BLaER1 (cell line): Measurements from ENCODE around the gene YWHAG.

Source experiments
- H3K27ac ChIP-seq: shearing (Covaris generic); formaldehyde crosslinking; 2 replicates; pipeline ENCODE4 v1.8.1; 2022
- H3K27me3 ChIP-seq: shearing (Covaris generic); formaldehyde crosslinking; 2 replicates; pipeline ENCODE4 v1.8.1; 2022
- H3K36me3 ChIP-seq: shearing (Covaris generic); formaldehyde crosslinking; 2 replicates; pipeline ENCODE4 v1.8.1; 2022
- H3K4me1 ChIP-seq: shearing (Covaris generic); formaldehyde crosslinking; 2 replicates; pipeline ENCODE4 v1.8.1; 2022
- H3K4me2 ChIP-seq: shearing (Covaris generic); formaldehyde crosslinking; 2 replicates; pipeline ENCODE4 v1.8.1; 2022
- H3K4me3 ChIP-seq: shearing (Covaris generic); formaldehyde crosslinking; 2 replicates; pipeline ENCODE4 v1.8.1; 2022
- H3K9ac ChIP-seq: shearing (Covaris generic); formaldehyde crosslinking; 2 replicates; pipeline ENCODE4 v1.8.1; 2022
- H3K9me3 ChIP-seq: shearing (Covaris generic); formaldehyde crosslinking; 2 replicates; pipeline ENCODE4 v1.8.1; 2022
- H4K20me1 ChIP-seq: shearing (Covaris generic); formaldehyde crosslinking; 2 replicates; pipeline ENCODE4 v1.8.1; 2022
- Cebpa-rat ChIP-seq: shearing (Covaris generic); IDR thresholded peaks from 2 replicates; pipeline ENCODE4 v1.8.1; 2022

YWHAG gene

DNA sequence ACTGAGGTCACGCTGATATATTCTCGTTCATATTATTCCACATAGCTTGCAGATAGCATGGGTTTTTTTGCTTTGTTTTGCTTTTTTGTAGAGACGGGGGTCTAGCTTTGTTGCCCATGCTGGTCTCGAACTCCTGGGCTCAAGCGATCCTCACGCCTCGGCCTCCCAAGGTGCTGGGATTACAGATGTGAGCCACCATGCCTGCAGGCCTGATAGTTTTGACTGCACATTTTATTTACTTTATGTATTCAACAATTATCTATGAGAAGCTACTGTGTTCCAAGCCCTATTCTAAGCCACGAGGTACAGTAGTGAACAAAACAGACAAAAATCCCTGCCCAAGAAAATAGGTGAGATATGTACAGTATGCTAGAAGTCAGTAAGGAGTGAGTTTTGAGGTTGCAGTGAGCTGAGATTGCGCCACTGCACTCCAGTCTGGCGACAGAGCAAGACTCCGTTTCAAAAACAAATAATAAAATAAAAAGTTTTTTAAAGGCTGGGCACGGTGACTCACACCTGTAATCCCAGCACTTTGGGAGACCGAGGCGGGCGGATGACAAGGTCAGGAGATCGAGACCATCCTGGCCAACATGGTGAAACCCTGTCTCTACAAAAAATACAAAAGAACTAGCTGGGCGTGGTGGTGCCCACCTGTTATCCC, 1.3 kb upstream of the YWHAG start:
- peaks cover 36% of the 10 kb centered on the region for H4K20me1 ChIP-seq
- H3K27ac ChIP-seq, result peak overlapping the region; percentile 98
- H3K4me1 ChIP-seq, result peaks cover 48% of the 10 kb centered on the region
- H3K27me3 ChIP-seq, result no peaks in the 10 kb centered on the region
- peaks cover 5% of the 10 kb centered on the region; the same call in 1 of the 2 replicates for H3K9me3 ChIP-seq
- TF ChIP-seq Cebpa-rat, result no peak
- peak overlapping the region; percentile 99 for H3K9ac ChIP-seq
- peak overlapping the region; percentile 92 for H3K4me3 ChIP-seq
- peak overlapping the region; percentile 88 for H3K4me2 ChIP-seq
- H3K36me3 ChIP-seq, result peaks cover 20% of the 10 kb centered on the region

DNA sequence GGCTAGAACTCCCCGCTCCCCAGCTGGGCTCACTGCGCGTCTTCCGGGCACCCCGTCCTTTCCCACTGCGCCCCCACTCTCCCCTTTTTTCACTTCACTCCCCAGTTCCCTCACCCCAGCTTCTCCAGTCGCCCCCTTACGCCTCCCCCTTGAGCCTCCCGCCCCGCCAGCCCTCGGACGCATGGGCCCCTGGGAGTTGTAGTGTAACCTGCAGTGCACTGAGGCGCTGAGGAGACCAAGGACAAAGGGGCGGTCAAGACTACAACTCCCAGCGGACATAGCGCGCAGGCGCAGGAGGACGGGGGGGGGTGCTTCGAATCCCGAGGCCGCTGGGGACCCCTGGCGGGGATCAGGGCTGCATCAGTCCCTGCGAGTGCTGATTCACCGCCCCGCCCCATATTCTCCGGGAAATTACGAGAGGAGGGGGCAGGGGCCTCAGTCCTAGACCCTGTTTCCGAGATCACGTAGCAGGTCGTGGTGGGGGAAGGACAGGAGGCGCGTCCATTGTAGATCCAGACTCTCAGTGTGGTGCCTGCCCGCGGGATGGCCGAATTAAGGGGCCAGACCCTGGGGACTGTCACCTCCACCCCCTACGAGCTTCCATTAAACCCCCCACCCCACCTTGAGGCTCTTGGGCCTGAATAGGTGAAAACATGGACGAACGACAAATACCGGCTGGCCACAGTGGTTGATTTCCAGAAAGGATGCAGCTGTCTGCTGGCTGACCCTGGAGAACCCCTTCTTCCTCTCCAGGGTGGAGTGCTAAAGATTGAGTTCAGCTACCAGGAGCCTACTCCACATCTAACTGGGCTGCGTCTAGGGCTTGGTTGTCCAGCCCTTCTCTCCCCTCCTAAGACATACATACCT, 553 bp upstream of the YWHAG start:
- Histone ChIP-seq H3K9ac (peak overlapping the region; percentile 99), H3K4me2 (peak overlapping the region; percentile 88), H3K4me3 (peak overlapping the region; percentile 92), H3K36me3 (peaks cover 27% of the 10 kb centered on the region), H3K9me3 (peaks cover 10% of the 10 kb centered on the region; the same call in 1 of the 2 replicates), H4K20me1 (peaks cover 43% of the 10 kb centered on the region), H3K27ac (peak overlapping the region; percentile 98), H3K4me1 (peaks cover 48% of the 10 kb centered on the region), H3K27me3 (no peaks in the 10 kb centered on the region)
- no peak for TF ChIP-seq Cebpa-rat

DNA sequence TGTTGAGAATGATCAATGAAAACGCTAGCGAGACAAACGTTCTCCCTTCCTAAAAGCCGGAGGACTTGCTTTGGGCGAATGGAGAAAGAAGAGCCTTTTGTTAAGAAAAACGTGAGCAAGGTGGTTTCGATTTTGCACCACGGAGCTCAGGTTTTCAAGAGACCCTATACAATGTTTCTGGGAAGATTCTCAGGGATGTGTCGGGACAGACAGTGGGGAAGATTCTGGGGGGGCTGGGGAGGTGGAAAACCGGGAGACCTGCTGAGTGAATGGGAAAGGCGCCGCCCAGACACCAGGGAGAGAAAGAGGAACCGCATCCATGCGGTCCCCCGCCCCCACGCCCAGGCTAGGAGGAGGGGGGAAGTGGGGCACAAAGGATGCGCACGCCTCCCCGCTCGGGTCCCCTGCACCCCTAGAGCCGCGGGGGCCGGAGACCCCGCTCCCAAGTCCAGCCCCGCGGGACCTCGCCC, 745 bp downstream of the YWHAG start:
- Histone ChIP-seq H3K27ac (peak overlapping the region; percentile 98), H3K4me3 (peak overlapping the region; percentile 92), H3K4me2 (peak overlapping the region; percentile 83; the same call in 1 of the 2 replicates), H4K20me1 (peaks cover 56% of the 10 kb centered on the region), H3K36me3 (peaks cover 40% of the 10 kb centered on the region), H3K4me1 (peaks cover 45% of the 10 kb centered on the region), H3K9me3 (peaks cover 10% of the 10 kb centered on the region; the same call in 1 of the 2 replicates), H3K27me3 (no peaks in the 10 kb centered on the region), H3K9ac (peak overlapping the region; percentile 99)
- TF ChIP-seq Cebpa-rat, result no peak

DNA sequence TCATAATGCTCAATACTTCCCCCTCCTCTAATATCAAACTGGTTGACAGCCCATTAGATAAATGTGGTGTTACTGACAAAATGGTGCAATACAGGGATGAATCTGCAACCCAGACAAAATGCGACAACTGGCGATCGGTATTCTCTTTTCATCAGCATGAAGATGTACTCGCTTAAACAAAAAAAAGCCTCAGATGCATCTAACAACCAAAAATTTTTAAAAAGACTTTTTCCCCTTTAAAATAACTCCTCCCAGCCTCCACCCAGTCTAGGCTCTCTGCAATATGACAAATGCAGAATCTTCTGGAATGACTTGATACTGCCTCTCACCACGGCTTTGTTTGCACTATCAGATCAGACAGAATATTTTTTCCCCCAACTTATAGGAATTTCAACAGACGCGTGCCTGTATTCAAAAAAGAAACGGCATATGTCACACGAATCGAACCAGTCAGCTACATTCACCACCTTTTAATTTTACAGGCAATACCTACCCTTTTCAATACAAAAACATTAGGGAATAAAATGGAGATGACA, 1.2 kb downstream of the YWHAG start:
- Histone ChIP-seq H4K20me1 (peaks cover 61% of the 10 kb centered on the region), H3K9me3 (peaks cover 10% of the 10 kb centered on the region; the same call in 1 of the 2 replicates), H3K27ac (peak overlapping the region; percentile 98), H3K4me3 (peak overlapping the region; percentile 92), H3K4me2 (peak overlapping the region; percentile 83), H3K27me3 (no peaks in the 10 kb centered on the region), H3K36me3 (peaks cover 45% of the 10 kb centered on the region), H3K9ac (peak overlapping the region; percentile 99), H3K4me1 (peaks cover 45% of the 10 kb centered on the region)
- TF ChIP-seq Cebpa-rat, result no peak

DNA sequence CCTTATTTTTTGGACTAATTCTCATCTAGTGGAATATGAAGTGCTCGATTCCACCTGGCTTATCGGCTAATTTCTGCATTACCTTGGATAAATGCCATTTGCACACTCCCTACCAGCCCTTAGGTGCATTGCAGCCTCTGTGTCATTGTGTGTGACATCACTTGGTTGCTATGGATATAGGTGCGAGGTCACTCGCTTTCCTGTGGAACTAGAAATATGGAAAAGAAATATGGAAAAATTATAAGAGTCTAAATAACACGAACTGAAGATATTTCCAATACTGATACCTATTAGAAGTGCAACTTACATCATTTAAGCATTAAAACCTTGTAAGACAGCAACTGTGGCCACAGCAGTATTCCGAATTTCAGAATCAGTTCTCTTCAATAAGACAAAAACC, 2.0 kb downstream of the YWHAG start:
- Histone ChIP-seq H3K4me1 (peaks cover 45% of the 10 kb centered on the region), H4K20me1 (peaks cover 68% of the 10 kb centered on the region), H3K4me2 (peak overlapping the region; percentile 83), H3K27me3 (no peaks in the 10 kb centered on the region), H3K9me3 (peaks cover 10% of the 10 kb centered on the region; the same call in 1 of the 2 replicates), H3K36me3 (peaks cover 52% of the 10 kb centered on the region), H3K4me3 (peak overlapping the region; percentile 92), H3K27ac (peak overlapping the region; percentile 98; the same call in 1 of the 2 replicates), H3K9ac (peak overlapping the region; percentile 99)
- no peak for TF ChIP-seq Cebpa-rat

DNA sequence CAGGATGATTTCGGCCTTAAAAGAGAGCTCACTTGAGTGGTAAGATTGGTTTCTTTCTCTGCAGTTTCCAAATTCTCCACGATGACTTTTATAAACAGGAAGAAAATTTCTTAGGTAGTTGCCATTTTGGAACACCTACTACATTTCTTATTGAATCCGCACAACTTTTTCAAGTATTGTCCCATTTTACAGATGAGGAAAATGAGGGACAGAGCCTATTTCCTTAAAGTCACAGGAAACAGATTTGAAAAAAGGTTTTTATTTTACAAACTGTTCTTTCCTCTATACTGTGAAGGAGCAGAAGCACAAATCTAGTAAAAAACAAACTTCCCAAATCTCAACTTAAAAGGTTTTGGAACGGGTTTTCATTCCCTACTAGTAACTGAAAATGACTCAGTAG, 2.7 kb downstream of the YWHAG start:
- Histone ChIP-seq H3K27ac (no peak overlapping the region), H3K4me1 (peaks cover 45% of the 10 kb centered on the region), H3K9ac (no peak overlapping the region), H4K20me1 (peaks cover 76% of the 10 kb centered on the region), H3K27me3 (no peaks in the 10 kb centered on the region), H3K4me2 (peak overlapping the region; percentile 83), H3K36me3 (peaks cover 59% of the 10 kb centered on the region), H3K4me3 (no peak overlapping the region), H3K9me3 (peaks cover 17% of the 10 kb centered on the region; the same call in 1 of the 2 replicates)
- no peak for TF ChIP-seq Cebpa-rat

DNA sequence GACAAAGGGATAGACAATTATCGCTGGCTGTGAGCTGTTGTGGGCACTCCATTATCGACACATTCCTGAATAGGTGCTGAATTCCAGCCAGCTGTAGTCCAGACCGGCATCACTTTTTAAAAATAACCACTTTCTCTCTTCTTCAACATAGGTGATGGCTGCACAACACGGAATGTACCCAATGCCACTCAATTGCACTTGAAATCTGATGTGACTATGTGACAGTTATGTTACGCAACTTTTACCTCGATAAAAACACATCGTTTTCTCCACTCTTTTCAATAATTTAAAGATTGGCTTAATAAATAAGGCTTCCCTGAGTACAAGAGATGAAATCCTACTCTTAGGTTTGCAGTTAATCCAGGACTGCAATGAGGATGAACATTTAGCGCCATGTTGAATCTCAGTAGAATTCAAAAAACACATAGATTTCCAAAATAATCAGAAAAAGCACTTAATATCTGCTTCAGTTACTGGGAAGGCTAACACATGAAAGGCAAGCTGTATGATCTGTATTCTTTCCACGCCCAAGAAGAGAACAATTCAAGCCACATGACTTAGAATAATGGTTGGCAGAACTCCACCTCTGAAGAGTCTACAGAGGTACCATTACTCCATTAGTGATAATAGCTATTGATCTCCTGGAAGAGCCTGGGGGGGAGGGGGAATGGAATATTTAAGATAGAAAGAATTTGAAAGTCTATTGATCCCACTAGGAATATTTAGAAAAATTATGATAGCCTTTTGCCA, 3.6 kb downstream of the YWHAG start:
- Histone ChIP-seq H3K36me3 (peaks cover 69% of the 10 kb centered on the region), H4K20me1 (peaks cover 85% of the 10 kb centered on the region), H3K9ac (no peak overlapping the region), H3K27me3 (no peaks in the 10 kb centered on the region), H3K27ac (no peak overlapping the region), H3K4me1 (peaks cover 43% of the 10 kb centered on the region), H3K4me2 (peak overlapping the region; percentile 83), H3K4me3 (no peak overlapping the region), H3K9me3 (peaks cover 21% of the 10 kb centered on the region; the same call in 1 of the 2 replicates)
- peak; percentile 90 for TF ChIP-seq Cebpa-rat

DNA sequence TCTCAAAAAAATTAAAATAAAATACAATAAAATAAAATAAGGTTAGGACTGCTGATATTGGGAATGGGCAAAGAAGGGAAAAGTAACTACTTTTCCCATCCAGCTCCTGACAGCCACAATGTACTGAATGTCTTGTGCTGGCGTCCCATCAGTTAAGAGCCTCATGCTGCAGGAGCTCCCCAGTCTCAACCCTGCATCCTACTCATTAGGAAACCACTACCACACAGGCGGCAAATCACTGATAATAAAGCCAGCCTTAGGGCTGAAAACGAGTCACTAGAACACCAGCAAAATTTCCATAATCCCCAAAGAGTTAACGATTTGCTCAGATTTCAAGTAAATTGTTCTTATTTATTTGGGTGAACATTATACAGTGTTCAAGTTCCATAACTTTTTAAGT, 4.3 kb downstream of the YWHAG start:
- Histone ChIP-seq H4K20me1 (peaks cover 92% of the 10 kb centered on the region), H3K4me3 (no peak overlapping the region), H3K27me3 (no peaks in the 10 kb centered on the region), H3K4me1 (peaks cover 37% of the 10 kb centered on the region), H3K9ac (no peak overlapping the region), H3K4me2 (no peak overlapping the region), H3K27ac (no peak overlapping the region), H3K36me3 (peaks cover 75% of the 10 kb centered on the region), H3K9me3 (peaks cover 21% of the 10 kb centered on the region; the same call in 1 of the 2 replicates)
- TF ChIP-seq Cebpa-rat, result no peak

DNA sequence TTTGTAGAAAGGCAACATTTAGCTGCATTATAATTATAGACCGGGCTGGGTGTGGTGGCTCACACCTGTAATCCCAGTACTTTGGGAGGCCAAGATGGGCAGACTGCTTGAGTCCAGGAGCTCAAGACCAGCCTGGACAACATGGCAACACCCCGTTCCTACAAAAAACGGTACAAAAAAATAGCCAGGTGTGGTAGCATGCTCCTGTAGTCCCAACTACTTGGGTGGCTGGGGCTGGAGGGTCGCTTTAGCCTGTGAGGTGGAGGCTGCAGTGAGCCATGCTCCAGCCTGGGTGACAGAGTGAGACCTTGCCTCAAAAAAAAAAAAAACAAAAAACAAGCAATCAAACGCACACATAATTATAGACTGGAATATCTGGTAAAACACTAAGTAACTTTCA, 5.0 kb downstream of the YWHAG start:
- peaks cover 99% of the 10 kb centered on the region for H4K20me1 ChIP-seq
- no peak overlapping the region for H3K27ac ChIP-seq
- peaks cover 21% of the 10 kb centered on the region; the same call in 1 of the 2 replicates for H3K9me3 ChIP-seq
- H3K4me2 ChIP-seq, result peak overlapping the region; percentile 14; the same call in 1 of the 2 replicates
- H3K4me1 ChIP-seq, result peaks cover 37% of the 10 kb centered on the region
- H3K27me3 ChIP-seq, result no peaks in the 10 kb centered on the region
- TF ChIP-seq Cebpa-rat, result no peak
- no peak overlapping the region for H3K9ac ChIP-seq
- H3K36me3 ChIP-seq, result peaks cover 83% of the 10 kb centered on the region
- no peak overlapping the region for H3K4me3 ChIP-seq
